Breast epithelium (tissue), 3 donors: ENCODE data around the gene SEC23B.

Experiments used
- POLR2A ChIP-seq: fragments of 450-650 bp; IDR thresholded peaks from one replicate; pipeline ENCODE4 v1.6.1; 2016; ENCODE audit warnings: antibody characterized with exemption, mild to moderate bottlenecking, moderate library complexity
- TF ChIP-seq, protein P1 (sequence below), 3 donors: fragments of 450-650 bp; IDR thresholded peaks; one replicate each; pipeline ENCODE4 v1.5.1; 2016 to 2017; ENCODE audit warnings: antibody characterized with exemption in 3 of 3, mild to moderate bottlenecking in 3 of 3, moderate library complexity in 3 of 3

DNA sequence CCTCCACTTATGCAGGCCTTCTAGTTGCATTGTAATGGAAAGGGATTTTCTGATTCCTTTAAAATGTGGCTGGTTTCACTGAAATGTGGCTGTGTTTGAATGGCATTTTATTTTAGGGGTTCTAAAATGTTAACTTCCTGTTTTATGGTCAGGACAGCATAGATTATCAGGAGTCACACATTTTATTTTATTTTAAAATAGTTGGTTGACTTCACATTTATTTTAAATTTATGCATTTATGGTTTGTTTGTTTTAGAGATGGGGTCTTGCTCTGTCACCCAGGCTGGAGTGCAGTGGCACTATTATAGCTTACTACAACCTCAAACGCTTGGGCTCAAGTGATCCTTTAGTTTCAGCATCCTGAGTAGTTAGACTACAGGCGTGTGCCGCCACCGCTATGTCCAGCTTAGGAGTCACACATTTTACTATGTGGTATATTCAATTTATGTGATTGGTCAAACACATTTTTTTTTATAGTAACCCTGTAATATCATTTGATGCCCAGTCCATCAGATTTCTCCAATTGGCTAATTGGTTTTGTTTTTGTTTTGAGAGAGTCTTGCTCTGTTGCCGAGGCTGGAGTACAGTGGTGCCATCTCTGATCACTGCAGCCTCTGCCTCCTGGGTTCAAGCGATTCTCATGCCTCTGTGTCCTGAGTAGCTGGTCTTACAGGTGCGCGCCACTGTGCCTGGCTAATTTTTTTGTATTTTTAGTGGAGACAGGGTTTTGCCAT, 82.4 kb downstream of the SEC23B start:
- no peak for TF ChIP-seq POLR2A
- TF ChIP-seq, protein P1, sequence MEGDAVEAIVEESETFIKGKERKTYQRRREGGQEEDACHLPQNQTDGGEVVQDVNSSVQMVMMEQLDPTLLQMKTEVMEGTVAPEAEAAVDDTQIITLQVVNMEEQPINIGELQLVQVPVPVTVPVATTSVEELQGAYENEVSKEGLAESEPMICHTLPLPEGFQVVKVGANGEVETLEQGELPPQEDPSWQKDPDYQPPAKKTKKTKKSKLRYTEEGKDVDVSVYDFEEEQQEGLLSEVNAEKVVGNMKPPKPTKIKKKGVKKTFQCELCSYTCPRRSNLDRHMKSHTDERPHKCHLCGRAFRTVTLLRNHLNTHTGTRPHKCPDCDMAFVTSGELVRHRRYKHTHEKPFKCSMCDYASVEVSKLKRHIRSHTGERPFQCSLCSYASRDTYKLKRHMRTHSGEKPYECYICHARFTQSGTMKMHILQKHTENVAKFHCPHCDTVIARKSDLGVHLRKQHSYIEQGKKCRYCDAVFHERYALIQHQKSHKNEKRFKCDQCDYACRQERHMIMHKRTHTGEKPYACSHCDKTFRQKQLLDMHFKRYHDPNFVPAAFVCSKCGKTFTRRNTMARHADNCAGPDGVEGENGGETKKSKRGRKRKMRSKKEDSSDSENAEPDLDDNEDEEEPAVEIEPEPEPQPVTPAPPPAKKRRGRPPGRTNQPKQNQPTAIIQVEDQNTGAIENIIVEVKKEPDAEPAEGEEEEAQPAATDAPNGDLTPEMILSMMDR (IDR thresholded peaks at IDR 0.05): no peak
